Fibroblast of pulmonary artery (primary cell): ENCODE data around the gene PDE11A.

Experiments used
- DNase-seq: peaks from one replicate; pipeline ENCODE4 v3.0.0-alpha.2; 2010; ENCODE audit warnings: low read depth
- H3K4me3 ChIP-seq: replicated peaks from 2 replicates; pipeline ENCODE4 v1.5.1; 2011; ENCODE audit warnings: low read depth, mild to moderate bottlenecking, control low read depth, low read length, moderate library complexity
- TF ChIP-seq, protein P1 (sequence below): IDR thresholded peaks from 2 replicates; pipeline ENCODE4 v1.5.1; 2011; ENCODE audit warnings: mild to moderate bottlenecking, control low read depth, low read length, inconsistent platforms; ENCODE audit errors: missing control alignments

Gene PDE11A

DNA sequence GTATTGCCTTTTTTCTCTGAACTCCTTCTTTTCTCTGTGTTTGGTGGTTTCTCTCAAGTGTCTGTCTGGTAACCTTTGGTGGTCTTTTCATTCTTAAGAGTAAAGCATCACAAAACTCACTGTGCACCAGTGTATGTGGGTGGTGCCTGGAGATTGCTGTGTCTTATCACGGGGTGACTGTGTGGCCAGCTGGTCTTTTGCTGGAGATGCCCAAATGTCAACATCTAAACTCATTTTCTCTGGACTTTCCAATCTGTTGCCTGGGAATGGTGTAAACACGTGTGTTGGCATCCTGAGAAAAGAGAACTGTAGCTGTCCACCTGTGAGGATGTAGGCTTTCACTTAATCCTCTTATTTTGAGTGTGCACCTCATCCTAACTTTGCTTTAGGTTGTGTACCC lies 356.8 kb downstream of the PDE11A start:
- no peak for DNase-seq
- TF ChIP-seq, protein P1, sequence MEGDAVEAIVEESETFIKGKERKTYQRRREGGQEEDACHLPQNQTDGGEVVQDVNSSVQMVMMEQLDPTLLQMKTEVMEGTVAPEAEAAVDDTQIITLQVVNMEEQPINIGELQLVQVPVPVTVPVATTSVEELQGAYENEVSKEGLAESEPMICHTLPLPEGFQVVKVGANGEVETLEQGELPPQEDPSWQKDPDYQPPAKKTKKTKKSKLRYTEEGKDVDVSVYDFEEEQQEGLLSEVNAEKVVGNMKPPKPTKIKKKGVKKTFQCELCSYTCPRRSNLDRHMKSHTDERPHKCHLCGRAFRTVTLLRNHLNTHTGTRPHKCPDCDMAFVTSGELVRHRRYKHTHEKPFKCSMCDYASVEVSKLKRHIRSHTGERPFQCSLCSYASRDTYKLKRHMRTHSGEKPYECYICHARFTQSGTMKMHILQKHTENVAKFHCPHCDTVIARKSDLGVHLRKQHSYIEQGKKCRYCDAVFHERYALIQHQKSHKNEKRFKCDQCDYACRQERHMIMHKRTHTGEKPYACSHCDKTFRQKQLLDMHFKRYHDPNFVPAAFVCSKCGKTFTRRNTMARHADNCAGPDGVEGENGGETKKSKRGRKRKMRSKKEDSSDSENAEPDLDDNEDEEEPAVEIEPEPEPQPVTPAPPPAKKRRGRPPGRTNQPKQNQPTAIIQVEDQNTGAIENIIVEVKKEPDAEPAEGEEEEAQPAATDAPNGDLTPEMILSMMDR: no peak
- H3K4me3 ChIP-seq: no peak overlapping the region

DNA sequence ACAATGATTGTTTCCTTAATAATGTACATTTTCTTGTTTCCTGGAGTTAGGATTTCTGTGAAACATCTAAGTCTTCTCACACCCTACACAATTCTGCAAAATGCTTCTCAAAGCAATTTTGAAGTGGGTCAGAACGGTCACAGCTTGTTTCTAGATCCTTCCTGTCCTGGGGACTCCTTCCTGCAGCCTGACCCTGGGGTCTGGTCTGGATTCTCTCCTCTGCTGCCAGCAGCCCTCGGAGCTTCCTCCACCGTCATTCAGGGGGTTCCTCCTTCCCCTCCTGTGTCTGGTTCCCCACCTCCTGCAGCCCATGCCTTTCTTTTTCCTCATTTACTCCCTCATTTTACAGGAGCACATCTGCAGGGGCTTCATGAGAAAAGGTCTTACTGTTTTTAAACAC lies 357.9 kb downstream of the PDE11A start:
- TF ChIP-seq, protein P1: no peak
- no peak for DNase-seq
- no peak overlapping the region for H3K4me3 ChIP-seq

DNA sequence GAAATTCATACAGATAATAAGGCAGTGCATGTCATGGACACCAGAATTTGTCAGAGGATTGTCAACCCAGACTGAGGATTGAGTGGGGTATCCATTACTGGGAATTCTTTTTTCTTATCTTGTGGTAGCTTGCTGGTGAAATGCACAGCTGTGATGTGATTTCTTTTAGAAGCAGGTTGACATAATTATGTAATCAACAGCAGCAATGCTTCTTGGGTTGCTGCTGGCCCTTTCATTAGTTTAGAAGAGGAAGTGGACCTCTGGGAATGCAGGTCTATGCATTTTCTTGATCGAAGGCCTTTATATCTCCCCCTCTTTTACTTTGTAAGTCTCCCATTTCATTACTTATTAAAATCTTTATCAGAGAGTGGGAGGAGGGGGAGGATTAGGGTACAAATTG lies 360.1 kb downstream of the PDE11A start:
- H3K4me3 ChIP-seq: no peak overlapping the region
- no peak for DNase-seq
- TF ChIP-seq, protein P1: no peak

DNA sequence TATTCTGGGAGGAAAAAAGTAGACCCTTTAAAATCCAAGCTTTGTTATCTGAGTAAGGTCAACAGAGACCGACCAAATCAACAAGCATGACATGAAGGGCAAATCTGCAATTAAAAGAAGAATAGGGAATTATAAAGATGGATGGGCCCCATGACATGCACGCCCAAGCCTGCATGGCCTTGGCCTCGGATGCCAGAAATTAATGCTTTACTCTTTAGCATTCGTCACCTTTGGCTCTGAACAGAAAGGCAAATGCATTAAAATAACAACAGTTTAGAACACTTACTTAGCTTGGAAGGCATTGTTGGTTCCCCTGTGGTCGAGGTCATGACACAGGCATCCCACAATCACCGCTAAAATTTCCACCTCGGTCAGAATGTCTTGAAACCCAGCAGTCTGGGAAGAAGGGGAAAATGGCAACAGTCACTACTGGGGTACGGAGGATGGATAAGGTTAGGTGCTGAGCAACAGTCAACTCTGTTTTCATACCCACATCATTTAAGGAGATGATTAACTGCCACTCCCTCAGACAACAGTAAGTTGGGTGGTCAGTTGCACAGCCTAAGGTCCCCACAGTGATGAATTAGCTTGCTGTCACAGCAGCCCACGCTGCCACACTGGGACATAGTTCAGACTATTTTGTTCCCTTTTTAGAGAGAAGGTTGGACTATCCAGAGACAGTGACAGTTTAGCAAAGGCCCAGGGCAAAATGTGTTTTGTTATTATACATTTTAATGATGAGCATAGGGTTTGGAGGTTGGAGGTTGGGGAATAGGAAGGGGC lies 360.9 kb downstream of the PDE11A start:
- DNase-seq: no peak
- no peak overlapping the region for H3K4me3 ChIP-seq
- TF ChIP-seq, protein P1: no peak

DNA sequence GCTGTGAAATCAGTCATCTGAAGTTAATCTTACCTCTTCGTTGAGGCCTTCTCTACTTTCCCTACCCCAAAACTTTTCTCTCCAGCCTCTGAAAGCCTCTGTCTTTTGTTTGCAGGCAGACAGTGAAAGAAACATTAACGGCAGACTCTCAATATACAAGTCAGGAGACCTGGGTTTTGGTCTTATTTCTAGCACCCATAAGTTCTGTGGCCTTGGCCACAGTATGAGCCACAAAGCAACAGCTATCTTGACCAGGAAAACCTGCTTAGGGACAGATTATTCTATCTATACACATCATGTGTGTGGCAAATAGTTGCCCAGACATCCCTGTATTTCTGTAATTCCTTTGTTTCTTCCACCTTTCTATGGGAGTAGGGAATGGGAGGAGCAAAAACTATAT lies 361.7 kb downstream of the PDE11A start:
- no peak overlapping the region for H3K4me3 ChIP-seq
- DNase-seq: no peak
- TF ChIP-seq, protein P1: no peak

DNA sequence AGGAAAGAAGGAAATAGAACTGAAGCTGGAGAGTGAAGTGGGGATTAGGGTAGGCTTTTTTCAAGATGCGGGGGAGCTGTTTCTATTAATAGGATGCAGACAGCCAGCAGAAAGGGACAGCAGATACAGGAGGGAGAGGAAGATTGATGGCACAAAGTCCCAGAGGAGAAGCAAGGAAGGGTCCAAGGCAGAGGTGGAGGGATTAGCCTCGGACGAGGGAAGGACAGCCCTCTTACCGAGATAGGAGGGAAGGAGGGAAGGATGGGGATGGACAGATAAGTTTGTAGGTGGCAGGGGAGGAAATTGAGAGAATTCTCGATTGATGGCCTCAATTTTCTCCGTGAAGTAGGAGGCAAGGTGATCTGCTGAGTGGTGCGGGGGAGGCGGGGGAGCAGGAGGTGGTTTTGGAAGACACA lies 362.6 kb downstream of the PDE11A start:
- TF ChIP-seq, protein P1: no peak
- no peak overlapping the region for H3K4me3 ChIP-seq
- no peak for DNase-seq
